Myocyte (in vitro differentiated cells): ENCODE data around the gene NTN5. TPM values are rescaled to one million over a fixed set of nuclear protein-coding genes. Genes with fewer than 3 reads are reported as not detected.

Experiments used
- DNase-seq: peaks from one replicate; pipeline ENCODE4 v3.0.0-alpha.2; 2012; ENCODE audit warnings: low read depth
- total RNA-seq: library from RNA; depleted of rRNA; stranded (reverse); fragments of >200 nt; gene quantifications from 2 replicates; pipeline ENCODE4 v1.2.3, GENCODE V29; 2014

NTN5 gene
- total RNA-seq, 1 donor from 2014 or later: 0.08 TPM

DNA sequence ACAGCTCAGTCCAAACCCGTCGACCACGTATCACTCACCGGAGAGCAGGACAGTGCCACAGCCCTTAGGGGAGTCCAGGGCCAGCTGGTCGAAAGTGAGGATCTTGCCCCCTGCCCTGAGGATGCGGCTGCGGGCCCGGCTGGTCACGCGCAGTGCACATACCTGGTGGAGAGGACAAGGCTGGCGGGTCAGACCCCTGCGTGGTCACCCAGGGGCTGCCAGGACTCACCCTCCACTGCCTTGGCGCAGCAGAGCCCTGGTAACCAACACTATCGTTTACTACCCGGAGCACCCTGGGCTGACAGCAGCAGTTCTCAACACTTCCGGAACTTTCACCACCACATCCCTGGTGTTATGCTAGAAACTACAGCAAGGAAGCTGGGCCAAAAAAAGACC lies 56.8 kb downstream of the NTN5 start:
- peak; percentile 37 for DNase-seq

DNA sequence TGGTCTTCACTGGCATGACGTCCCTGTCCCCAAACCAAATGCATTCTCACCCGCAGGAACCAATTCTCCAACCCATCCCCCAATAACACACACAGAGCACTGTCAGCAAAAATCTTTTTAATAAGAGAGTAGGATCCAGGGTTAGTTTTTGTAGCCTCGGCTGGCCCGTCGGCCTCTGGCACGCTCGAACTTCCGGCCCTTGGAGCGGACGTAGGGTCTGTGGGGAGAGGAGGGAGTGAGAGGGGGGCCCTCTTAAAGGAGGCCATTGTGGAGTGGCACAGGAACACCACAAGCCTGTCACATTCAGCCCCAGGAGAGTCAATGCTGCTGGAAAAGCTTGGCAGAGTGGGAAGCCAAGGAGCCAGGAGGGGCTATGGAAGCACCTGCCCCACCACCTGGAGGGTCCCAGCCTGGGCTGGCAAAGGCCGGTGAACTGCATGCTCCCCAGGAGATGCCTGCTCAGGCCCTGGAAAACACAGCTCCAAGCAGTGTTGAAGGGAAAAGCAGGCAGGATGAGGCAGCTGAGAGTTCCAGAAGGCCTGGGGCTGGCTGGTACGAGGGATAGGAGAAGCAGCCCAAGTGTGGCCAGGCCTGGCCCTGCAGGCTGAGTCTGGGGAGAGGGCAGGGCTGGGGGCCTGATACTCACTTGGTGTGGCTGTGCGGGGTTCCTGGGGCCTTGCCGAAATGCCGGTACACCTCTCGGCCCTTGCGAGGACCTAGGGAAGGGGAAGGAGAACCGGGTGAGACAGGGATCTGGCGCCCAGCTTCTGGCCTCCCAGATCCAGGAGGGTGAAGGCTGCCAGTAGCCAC lies 57.4 kb downstream of the NTN5 start:
- no peak for DNase-seq

DNA sequence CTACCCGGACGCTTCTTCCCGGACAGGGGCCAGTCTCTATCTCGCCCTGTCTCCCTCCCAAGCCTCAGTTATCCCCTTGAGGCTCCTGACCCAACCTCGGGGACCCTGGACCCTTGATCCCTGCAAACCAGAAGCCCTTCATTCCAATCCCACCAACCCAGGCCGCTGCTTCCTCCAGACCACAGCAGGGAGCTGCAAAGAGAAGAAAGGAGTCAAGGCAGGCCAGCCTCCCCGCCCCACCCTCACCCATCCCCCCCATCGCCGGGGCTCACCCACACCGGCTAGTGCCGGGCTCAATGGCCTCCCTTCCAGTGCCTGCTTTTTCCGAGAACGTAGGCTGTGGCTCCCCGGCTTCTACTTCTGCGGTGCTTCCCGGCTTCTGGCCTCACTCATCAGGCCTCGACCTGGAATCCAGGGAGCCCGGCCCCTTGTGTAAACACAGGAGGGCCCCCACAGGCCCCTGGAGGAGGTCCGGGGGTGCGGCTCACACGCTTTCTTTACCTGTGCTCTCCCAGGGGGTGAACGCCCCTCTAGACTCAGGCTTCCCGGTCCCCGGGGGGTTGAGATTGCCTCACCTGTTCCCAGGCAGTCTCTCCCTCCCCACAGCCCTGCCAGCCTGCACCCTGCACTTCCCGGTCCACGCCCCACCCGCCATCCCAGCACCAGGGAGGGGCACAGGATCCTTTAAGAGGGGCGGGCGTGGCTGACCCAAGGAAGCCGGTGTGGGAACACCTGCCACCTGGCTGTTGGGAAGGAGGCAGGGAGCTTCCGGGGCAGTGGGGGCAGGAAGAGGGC lies 58.2 kb downstream of the NTN5 start, which contains the start of gene FAM83E:
TSS of gene FAM83E (minus strand) at position 641 of the 795 bp plus-strand sequence. CDS start 1,704 bp downstream, outside the sequence.
- peak; percentile 62 for DNase-seq

DNA sequence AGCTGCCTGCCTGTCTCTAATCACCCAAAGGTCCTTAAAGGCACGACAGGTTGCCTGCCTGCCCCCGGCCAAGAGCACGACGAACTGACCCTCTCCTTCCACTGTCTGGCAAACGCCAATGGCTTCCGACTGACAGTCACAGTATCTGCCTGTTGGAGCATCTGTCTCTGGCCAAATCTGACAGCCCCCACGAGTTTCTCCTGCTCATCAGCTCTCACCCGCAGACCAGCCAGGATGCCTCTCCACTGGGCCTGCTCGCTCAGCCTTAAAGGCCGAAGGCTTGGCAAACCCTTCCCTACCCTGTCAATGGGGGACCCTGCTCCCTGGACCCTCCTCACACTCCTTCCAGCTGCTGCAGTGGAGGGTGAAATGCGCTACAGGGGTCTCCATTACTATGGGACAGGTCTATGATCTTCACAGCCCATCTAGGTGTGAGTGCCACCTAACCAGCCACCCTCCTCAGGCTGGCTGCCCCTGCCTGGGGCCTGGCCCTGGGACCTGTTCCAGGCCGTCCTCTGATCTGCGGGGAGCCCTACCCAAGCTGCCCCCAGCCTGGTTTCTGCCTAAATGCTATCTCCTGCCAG lies 58.9 kb downstream of the NTN5 start:
- DNase-seq: no peak

DNA sequence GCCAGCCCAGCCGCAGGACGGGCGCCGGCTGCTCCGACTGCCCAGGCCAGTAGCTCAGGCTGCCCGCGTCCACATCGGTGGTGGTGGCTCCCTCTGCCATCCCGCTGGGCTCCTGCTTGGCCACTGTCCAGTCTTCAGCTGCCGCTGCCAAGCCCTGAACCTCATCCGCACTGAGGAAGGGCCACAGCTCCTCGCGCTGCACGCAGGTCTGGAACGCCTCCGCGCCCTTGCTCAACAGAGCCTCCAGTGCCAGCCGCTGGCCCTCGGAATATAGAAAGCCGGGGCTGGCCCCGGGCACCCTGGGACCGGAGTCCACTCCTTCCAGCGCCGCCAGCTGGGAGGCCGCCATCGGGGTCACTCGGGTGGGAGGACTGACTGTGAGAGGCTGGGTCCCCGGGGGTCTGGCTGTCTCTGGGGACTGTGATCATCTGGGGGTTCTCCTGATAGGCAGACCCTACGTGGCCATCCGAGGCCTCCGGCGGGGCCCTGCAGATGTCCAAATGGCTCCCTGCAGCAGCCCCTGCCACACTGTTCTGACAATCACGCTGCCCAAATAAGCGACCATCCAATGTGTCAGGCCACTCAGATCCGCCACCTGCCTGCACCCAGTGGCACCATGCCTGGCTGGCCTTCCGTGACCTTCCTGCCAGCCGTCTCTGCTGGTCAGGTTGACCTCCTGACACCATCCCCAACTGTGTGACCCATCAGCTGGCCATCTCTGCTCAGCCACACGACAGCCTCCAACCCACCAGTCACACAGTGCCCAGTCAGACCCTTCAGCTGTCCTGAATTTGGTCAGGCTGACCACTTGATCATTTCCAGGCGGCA lies 59.6 kb downstream of the NTN5 start:
- DNase-seq: peak; percentile 98

DNA sequence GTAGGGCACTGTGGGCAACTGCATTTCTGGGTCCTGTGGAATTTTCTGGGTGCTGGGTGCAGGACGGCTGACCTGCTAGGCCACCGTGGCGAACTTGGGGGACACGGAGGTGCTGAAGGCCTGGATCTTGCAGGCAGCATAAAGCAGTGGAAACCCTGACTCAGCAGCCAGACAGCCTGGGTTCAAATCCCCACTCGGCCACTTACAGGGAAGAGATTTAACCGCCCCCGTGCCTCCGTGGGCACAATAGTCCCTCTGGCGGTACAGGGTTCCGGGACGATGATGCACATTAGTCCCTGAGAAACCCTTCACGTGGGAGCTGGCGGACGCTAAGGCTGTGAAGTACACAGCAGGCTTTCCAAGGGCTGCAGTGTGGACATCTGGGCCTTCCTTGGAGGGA lies 60.9 kb downstream of the NTN5 start:
- DNase-seq: no peak

Other genes starting within 250 kb of the NTN5 start
- 43.4 and 44.1 TPM in 2 replicates for gene GRWD1, start 227.0 kb downstream of the NTN5 start, total RNA-seq
- gene KCNJ14, start 217.4 kb downstream of the NTN5 start, total RNA-seq: 0.73 and 0.96 TPM in 2 replicates
- gene CYTH2, start 203.6 kb downstream of the NTN5 start, total RNA-seq: 50.8 and 60.6 TPM in 2 replicates
- gene LMTK3, start 161.2 kb downstream of the NTN5 start, total RNA-seq: 0.05 and 0.26 TPM in 2 replicates
- not detected in 2 replicates for gene SULT2B1, start 120.8 kb downstream of the NTN5 start, total RNA-seq
- gene SPACA4, start 66.3 kb downstream of the NTN5 start, total RNA-seq: not detected in 2 replicates
- 5.1 and 7.9 TPM in 2 replicates for gene FAM83E, start 57.9 kb downstream of the NTN5 start, total RNA-seq
- 1,744 and 2,296 TPM in 2 replicates for gene RPL18, start 53.8 kb downstream of the NTN5 start, total RNA-seq
- gene SPHK2, start 53.5 kb downstream of the NTN5 start, total RNA-seq: 11.0 and 16.5 TPM in 2 replicates
- 6.9 and 17.0 TPM in 2 replicates for gene DBP, start 35.6 kb downstream of the NTN5 start, total RNA-seq
- gene CA11, start 26.8 kb downstream of the NTN5 start, total RNA-seq: 1.5 and 2.0 TPM in 2 replicates
- gene FUT2, start 23.0 kb upstream of the NTN5 start, total RNA-seq: not detected in 2 replicates
- gene MAMSTR, start 46.7 kb upstream of the NTN5 start, total RNA-seq: 8.7 and 16.2 TPM in 2 replicates
- gene RASIP1, start 67.6 kb upstream of the NTN5 start, total RNA-seq: 0.05 TPM in 2 replicates
- 0.08 TPM in 1 of 2 replicates, not detected in the other for gene IZUMO1, start 73.9 kb upstream of the NTN5 start, total RNA-seq
- gene FUT1, start 79.6 kb upstream of the NTN5 start, total RNA-seq: 0.03 and 0.05 TPM in 2 replicates
- gene FGF21, start 82.5 kb upstream of the NTN5 start, total RNA-seq: not detected in 2 replicates
- gene BCAT2, start 138.0 kb upstream of the NTN5 start, total RNA-seq: 29.7 and 34.1 TPM in 2 replicates
- 0.59 TPM in 1 of 2 replicates, not detected in the other for gene HSD17B14, start 163.5 kb upstream of the NTN5 start, total RNA-seq
- 25.5 and 29.5 TPM in 2 replicates for gene PLEKHA4, start 195.6 kb upstream of the NTN5 start, total RNA-seq
- 62.2 and 81.7 TPM in 2 replicates for gene PPP1R15A, start 199.4 kb upstream of the NTN5 start, total RNA-seq
- gene TULP2, start 225.7 kb upstream of the NTN5 start, total RNA-seq: not detected in 2 replicates
- 178 and 199 TPM in 2 replicates for gene NUCB1, start 227.3 kb upstream of the NTN5 start, total RNA-seq